Naive thymus-derived CD8-positive, alpha-beta T cell (primary cell): ENCODE measurements around the gene LRRC46. TPM values are rescaled to one million over a fixed set of nuclear protein-coding genes. Genes with fewer than 3 reads are reported as not detected.
A peak's percentile ranks its signal among the peaks of the same experiment; 100 is the strongest.

Experiments used
- ATAC-seq, 2 donors: fragments of 150-1000 bp; cut with Tn5 transposase in 1 of 2; sonication (Bioruptor Pico), chemical (Tn5 transposase) in 1 of 2; 1 replicate in 1 of 2; 2 replicates in 1 of 2; pipeline ENCODE4 v1.10.0; 2021; ENCODE audit warnings: mild to moderate bottlenecking in 2 of 2, moderate library complexity in 2 of 2
- POLR2A ChIA-PET: fragments of 350-600 bp; sonication (Branson Sonifier 250); formaldehyde crosslinking; loops from one replicate; lab custom pipeline; 2021; ENCODE audit warnings: antibody characterized with exemption; lab: Charles Lee
- DNase-seq, 10 donors: peaks; one replicate each; pipeline versions ENCODE4 v3.0.0 to v3.0.0-alpha.2; 2020 to 2022
- H3K27ac Mint-ChIP-seq, 10 donors: one replicate each; pipeline ENCODE4 v1.8.0; 2020 to 2022; ENCODE audit warnings: mild to moderate bottlenecking in 10 of 10, mixed read lengths in 10 of 10, moderate library complexity in 4 of 10, inconsistent platforms in 1 of 10
- H3K27me3 Mint-ChIP-seq, 5 donors: one replicate each; pipeline ENCODE4 v1.8.0; 2021 to 2022; ENCODE audit warnings: mixed read lengths in 5 of 5
- H3K36me3 Mint-ChIP-seq, 3 donors: one replicate each; pipeline ENCODE4 v1.8.0; 2020 to 2022; ENCODE audit warnings: mixed read lengths in 3 of 3, mild to moderate bottlenecking in 2 of 3, inconsistent platforms in 1 of 3
- H3K4me1 Mint-ChIP-seq, 4 donors: one replicate each; pipeline ENCODE4 v1.8.0; 2021 to 2022; ENCODE audit warnings: mixed read lengths in 4 of 4
- H3K4me3 Mint-ChIP-seq, 10 donors: one replicate each; pipeline ENCODE4 v1.8.0; 2020 to 2022; ENCODE audit warnings: mild to moderate bottlenecking in 10 of 10, mixed read lengths in 10 of 10, moderate library complexity in 6 of 10, inconsistent platforms in 1 of 10
- H3K9me3 Mint-ChIP-seq, 9 donors: one replicate each; pipeline ENCODE4 v1.8.0; 2020 to 2022; ENCODE audit warnings: mixed read lengths in 9 of 9, mild to moderate bottlenecking in 3 of 9, inconsistent platforms in 1 of 9, moderate library complexity in 1 of 9
- polyA plus RNA-seq, 3 donors: library from polyadenylated mRNA; unstranded; fragments of 300-500 nt; fragmentation: Illumina TruSeq; gene quantifications; one replicate each; pipeline ENCODE4 v1.2.3, GENCODE V29; 2021
- total RNA-seq, 8 experiments: library from RNA in 2 of 8; stranded (reverse) in 2 of 8; gene quantifications; one replicate each; pipeline ENCODE4 v1.2.3 and lab custom pipeline; 2021 to 2026

LRRC46 gene
- total and polyA plus RNA-seq, 5 experiments from 2014 or later: 0.29 to 0.85 (median 0.48) TPM

GRCh38 chr17:47840001-47840741 lies 8.7 kb downstream of the LRRC46 start:
- ATAC-seq: no peak
- no peaks in the 10 kb centered on the region for H3K9me3 Mint-ChIP-seq
- DNase-seq: no peak
- H3K4me1 Mint-ChIP-seq: peaks cover 15 to 47% (median 28%) of the 10 kb centered on the region in 4 donors
- peak overlapping the region; percentile 84 to 99 (median 94) for H3K4me3 Mint-ChIP-seq
- H3K27me3 Mint-ChIP-seq: peaks cover 0 to 14% (median 6%) of the 10 kb centered on the region in 5 donors
- peaks cover 0 to 6% (median 0%) of the 10 kb centered on the region in 3 donors for H3K36me3 Mint-ChIP-seq
- POLR2A ChIA-PET: interaction anchor here (0.6 to 15.9 kb wide), 6 partner anchors 9 to 226 kb away, joined by 3 to 203 read pairs (median 6); partner anchors contain the start of genes LRRC46, MRPL10, OSBPL7 and PNPO
- peak overlapping the region in 9 of 10 donors; percentile 57 to 95 (median 75) for H3K27ac Mint-ChIP-seq

- peaks cover 2 to 21% (median 14%) of the 10 kb centered on the region in 5 donors for H3K27me3 Mint-ChIP-seq
- H3K9me3 Mint-ChIP-seq: no peaks in the 10 kb centered on the region
- ATAC-seq (peak; percentile 85 to 91), DNase-seq (peak; percentile 71 to 94 (median 82))
- peak within 1 kb of the TSS; percentile 84 to 99 (median 94) for H3K4me3 Mint-ChIP-seq
- peaks cover 0 to 6% (median 0%) of the 10 kb centered on the region in 3 donors for H3K36me3 Mint-ChIP-seq
- POLR2A ChIA-PET: interaction anchor here (0.7 to 15.9 kb wide), 6 partner anchors 10 to 178 kb away, joined by 3 to 203 read pairs (median 6); partner anchors contain the start of genes LRRC46, MRPL10, OSBPL7 and PNPO
- H3K27ac Mint-ChIP-seq: peak within 1 kb of the TSS; percentile 67 to 95 (median 82)
- peaks cover 15 to 39% (median 23%) of the 10 kb centered on the region in 4 donors for H3K4me1 Mint-ChIP-seq
Measured at GRCh38 chr17:47840742-47841487, 9.4 kb downstream of the LRRC46 start, which contains the start of gene SCRN2. TSS of gene SCRN2 (minus strand) at chr17:47841273. CDS start at chr17:47840843, 430 bp downstream.

GRCh38 chr17:47841488-47842291 lies 10.2 kb downstream of the LRRC46 start:
- ATAC-seq (no peak), DNase-seq (no peak)
- POLR2A ChIA-PET: interaction anchor here (0.8 to 15.9 kb wide), 5 partner anchors 10 to 177 kb away, joined by 3 to 203 read pairs (median 10); partner anchors contain the start of genes LRRC46, MRPL10, OSBPL7 and SP2
- Mint-ChIP-seq H3K9me3 (no peaks in the 10 kb centered on the region), H3K4me3 (peak overlapping the region; percentile 84 to 99 (median 94)), H3K27ac (peak overlapping the region; percentile 67 to 95 (median 82)), H3K27me3 (peaks cover 7 to 29% (median 21%) of the 10 kb centered on the region in 5 donors), H3K36me3 (peaks cover 0 to 6% (median 0%) of the 10 kb centered on the region in 3 donors), H3K4me1 (peaks cover 15 to 37% (median 25%) of the 10 kb centered on the region in 4 donors)

- no peaks in the 10 kb centered on the region for H3K9me3 Mint-ChIP-seq
- peaks cover 14 to 43% (median 30%) of the 10 kb centered on the region in 4 donors for H3K4me1 Mint-ChIP-seq
- POLR2A ChIA-PET: interaction anchor here (0.7 to 15.9 kb wide), 3 partner anchors 12 to 206 kb away, joined by 3 to 203 read pairs (median 5); partner anchors contain the start of genes LRRC46, MRPL10 and SP2
- peak overlapping the region in 2 of 10 donors; percentile 43 to 75 for H3K4me3 Mint-ChIP-seq
- ATAC-seq (no peak), DNase-seq (no peak)
- peak overlapping the region in 1 of 10 donors; percentile 25 for H3K27ac Mint-ChIP-seq
- peaks cover 0 to 2% (median 0%) of the 10 kb centered on the region in 3 donors for H3K36me3 Mint-ChIP-seq
- H3K27me3 Mint-ChIP-seq: peaks cover 7 to 42% (median 28%) of the 10 kb centered on the region in 5 donors
Measured at GRCh38 chr17:47843391-47843730, 11.9 kb downstream of the LRRC46 start.

- H3K27me3 Mint-ChIP-seq: peaks cover 15 to 50% (median 36%) of the 10 kb centered on the region in 5 donors
- H3K36me3 Mint-ChIP-seq: no peaks in the 10 kb centered on the region
- no peak overlapping the region for H3K27ac Mint-ChIP-seq
- ATAC-seq (no peak), DNase-seq (no peak)
- H3K9me3 Mint-ChIP-seq: no peaks in the 10 kb centered on the region
- H3K4me3 Mint-ChIP-seq: no peak overlapping the region
- POLR2A ChIA-PET: interaction anchor here (15.9 kb wide), 1 partner anchor 48 kb away, joined by 203 read pairs; the partner anchor contains the start of gene SP2
- H3K4me1 Mint-ChIP-seq: peaks cover 16 to 41% (median 32%) of the 10 kb centered on the region in 4 donors
Measured at GRCh38 chr17:47844227-47844626, 12.8 kb downstream of the LRRC46 start.

GRCh38 chr17:47844814-47845715 lies 13.6 kb downstream of the LRRC46 start:
- Mint-ChIP-seq H3K27ac (no peak overlapping the region), H3K36me3 (no peaks in the 10 kb centered on the region), H3K9me3 (no peaks in the 10 kb centered on the region), H3K4me1 (peaks cover 14 to 36% (median 32%) of the 10 kb centered on the region in 4 donors), H3K4me3 (no peak overlapping the region), H3K27me3 (peaks cover 19 to 59% (median 42%) of the 10 kb centered on the region in 5 donors)
- no peak for ATAC-seq
- DNase-seq: no peak
- POLR2A ChIA-PET: interaction anchor here (1.3 to 15.9 kb wide), 2 partner anchors 14 to 48 kb away, joined by 4 to 203 read pairs; partner anchors contain the start of genes MRPL10 and SP2

- no peak for DNase-seq
- peaks cover 21 to 65% (median 47%) of the 10 kb centered on the region in 5 donors for H3K27me3 Mint-ChIP-seq
- no peak for ATAC-seq
- H3K36me3 Mint-ChIP-seq: no peaks in the 10 kb centered on the region
- H3K4me1 Mint-ChIP-seq: peaks cover 13 to 42% (median 32%) of the 10 kb centered on the region in 4 donors
- no peak overlapping the region for H3K27ac Mint-ChIP-seq
- H3K9me3 Mint-ChIP-seq: no peaks in the 10 kb centered on the region
- H3K4me3 Mint-ChIP-seq: peak overlapping the region in 1 of 10 donors; percentile 22
- POLR2A ChIA-PET: interaction anchor here (1.3 to 15.9 kb wide), 2 partner anchors 15 to 47 kb away, joined by 4 to 203 read pairs; partner anchors contain the start of genes MRPL10 and SP2
Measured at GRCh38 chr17:47845716-47846075, 14.2 kb downstream of the LRRC46 start.

GRCh38 chr17:47846716-47847340 lies 15.4 kb downstream of the LRRC46 start:
- peaks cover 22 to 74% (median 50%) of the 10 kb centered on the region in 5 donors for H3K27me3 Mint-ChIP-seq
- H3K27ac Mint-ChIP-seq: no peak overlapping the region
- H3K4me3 Mint-ChIP-seq: peak overlapping the region in 3 of 10 donors; percentile 26 to 39 (median 36)
- ATAC-seq: no peak
- POLR2A ChIA-PET: interaction anchor here (1.3 to 15.9 kb wide), 2 partner anchors 16 to 46 kb away, joined by 4 to 203 read pairs; partner anchors contain the start of genes MRPL10 and SP2
- no peak for DNase-seq
- no peaks in the 10 kb centered on the region for H3K36me3 Mint-ChIP-seq
- peaks cover 11 to 38% (median 25%) of the 10 kb centered on the region in 4 donors for H3K4me1 Mint-ChIP-seq
- no peaks in the 10 kb centered on the region for H3K9me3 Mint-ChIP-seq

GRCh38 chr17:47847341-47848197 lies 16.1 kb downstream of the LRRC46 start:
- Mint-ChIP-seq H3K4me3 (peak overlapping the region in 4 of 10 donors; percentile 26 to 51 (median 41)), H3K4me1 (peaks cover 17 to 39% (median 27%) of the 10 kb centered on the region in 4 donors), H3K27ac (peak overlapping the region in 1 of 10 donors; percentile 40), H3K36me3 (no peaks in the 10 kb centered on the region), H3K27me3 (peaks cover 30 to 81% (median 58%) of the 10 kb centered on the region in 5 donors), H3K9me3 (no peaks in the 10 kb centered on the region)
- POLR2A ChIA-PET: interaction anchor here (1.7 to 15.9 kb wide), 2 partner anchors 16 to 45 kb away, joined by 5 to 203 read pairs; partner anchors contain the start of genes LRRC46, MRPL10 and SP2
- ATAC-seq: peak; percentile 27 to 48
- DNase-seq: peak in 5 of 10 donors; percentile 15 to 39 (median 32)
